HAP-1 (cell line): ENCODE results near the gene BBC3.
A peak's percentile ranks its signal among the peaks of the same experiment; 100 is the strongest.
"Not testable (repeated sequence)": the region's sequence is repeated elsewhere in the genome, so short reads cannot be mapped to it uniquely, and the experiment has no call there.

Experiments
- DNase-seq, 2 experiments: peaks; one replicate each; pipeline ENCODE4 v3.0.0-alpha.2; 2016 to 2020; ENCODE audit warnings: low spot score in 2 of 2
- H3K27me3 ChIP-seq: fragments of 250-450 bp; sonication (Bioruptor Pico); 2 replicates; pipeline ENCODE4 v1.5.1; 2020; ENCODE audit warnings: low read depth, mild to moderate bottlenecking, moderate library complexity
- H3K36me3 ChIP-seq: fragments of 250-450 bp; sonication (Bioruptor Pico); replicated peaks from 2 replicates; pipeline ENCODE4 v1.5.1; 2020; ENCODE audit warnings: mild to moderate bottlenecking
- H3K4me1 ChIP-seq: fragments of 250-450 bp; sonication (Bioruptor Pico); 2 replicates; pipeline ENCODE4 v1.5.1; 2020; ENCODE audit warnings: mild to moderate bottlenecking
- H3K4me3 ChIP-seq: fragments of 250-450 bp; sonication (Bioruptor Pico); 2 replicates; pipeline ENCODE4 v1.5.1; 2020; ENCODE audit warnings: mild to moderate bottlenecking, moderate library complexity
- H3K9me3 ChIP-seq: fragments of 250-450 bp; sonication (Bioruptor Pico); 2 replicates; pipeline ENCODE4 v1.5.1; 2020; ENCODE audit warnings: mild to moderate bottlenecking, moderate library complexity
- in situ Hi-C: fragments of 300-500 bp; cut with MboI; formaldehyde crosslinking; loops from 3 replicates; pipeline ENCODE4 v1.14.3; 2020; ENCODE audit warnings: low sequenced_read_pairs, inconsistent platforms, mixed read lengths

The BBC3 gene, protein sequence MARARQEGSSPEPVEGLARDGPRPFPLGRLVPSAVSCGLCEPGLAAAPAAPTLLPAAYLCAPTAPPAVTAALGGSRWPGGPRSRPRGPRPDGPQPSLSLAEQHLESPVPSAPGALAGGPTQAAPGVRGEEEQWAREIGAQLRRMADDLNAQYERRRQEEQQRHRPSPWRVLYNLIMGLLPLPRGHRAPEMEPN

DNA sequence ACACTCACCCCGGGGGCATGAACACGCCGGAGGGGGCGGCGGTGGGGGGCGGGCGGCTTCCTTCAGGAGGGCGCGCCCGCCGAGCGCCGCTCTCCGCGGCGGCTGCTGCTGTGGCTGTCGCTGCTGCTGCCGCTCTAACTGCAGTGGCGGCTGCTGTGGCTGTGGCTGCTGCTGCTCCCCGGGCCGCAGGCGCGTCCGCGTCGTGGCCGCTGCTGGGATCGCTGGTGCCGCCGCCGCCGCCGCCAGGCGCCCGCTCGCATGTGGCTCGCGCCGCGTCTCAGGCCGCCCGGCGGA lies at the start of gene BBC3:
BBC3 (minus strand) TSS at position 279 of the 294 bp plus-strand sequence. CDS start 2,768 bp downstream, outside the sequence.
- no peaks in the 10 kb centered on the region for H3K27me3 ChIP-seq
- no peaks in the 10 kb centered on the region for H3K9me3 ChIP-seq
- peaks cover 26% of the 10 kb centered on the region for H3K4me1 ChIP-seq
- H3K4me3 ChIP-seq = peak within 1 kb of the TSS; percentile 83
- no peaks in the 10 kb centered on the region for H3K36me3 ChIP-seq
- in situ Hi-C loops = no loop called here
- no peak for DNase-seq

- no peak overlapping the region for H3K4me3 ChIP-seq
- H3K36me3 ChIP-seq = peaks cover 4% of the 10 kb centered on the region; the same call in 1 of the 2 replicates
- DNase-seq = peak in 1 of 2 experiments; percentile 78
- in situ Hi-C loops = no loop called here
- no peaks in the 10 kb centered on the region for H3K9me3 ChIP-seq
- no peaks in the 10 kb centered on the region for H3K27me3 ChIP-seq
- H3K4me1 ChIP-seq = peaks cover 11% of the 10 kb centered on the region
Measured at GRCh38 chr19:47280183-47280797, 49.3 kb upstream of the BBC3 start.

GRCh38 chr19:47276513-47276912 lies 45.5 kb upstream of the BBC3 start:
- DNase-seq, in situ Hi-C loops: not testable (repeated sequence)
- peaks cover 19% of the 10 kb centered on the region for H3K4me1 ChIP-seq

DNA sequence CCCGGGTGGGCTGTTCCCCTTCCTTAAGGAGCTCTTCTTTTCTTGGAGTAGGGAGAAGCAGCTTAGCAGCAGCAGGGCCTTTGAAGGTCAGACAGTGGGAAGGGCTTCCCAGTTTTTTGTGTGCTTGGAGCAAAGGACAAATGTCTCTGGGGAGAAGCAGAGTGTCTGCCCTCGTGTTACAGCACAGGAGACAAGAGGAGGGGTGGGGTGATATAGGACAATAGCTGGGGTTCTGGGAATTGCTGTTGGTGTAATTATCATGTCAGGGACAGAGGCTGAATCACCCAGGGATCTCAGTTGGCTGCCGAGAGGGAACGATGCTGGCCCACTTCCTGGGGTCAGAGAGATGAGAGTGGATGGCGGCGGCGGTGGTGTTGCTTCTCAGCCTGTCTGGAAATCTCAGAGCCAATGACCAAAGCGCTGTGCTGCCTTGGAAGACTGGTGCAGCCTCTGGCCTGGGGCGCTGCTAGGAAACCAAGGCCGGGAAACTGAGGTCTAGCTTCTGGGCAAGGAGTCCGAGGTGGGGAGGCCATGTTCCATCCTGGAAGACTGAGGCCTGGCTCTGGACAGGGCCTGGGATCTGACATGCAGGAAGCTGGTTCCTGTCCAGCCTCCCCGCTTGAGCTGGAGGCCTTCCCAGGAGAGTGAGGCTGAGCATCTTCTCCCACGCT lies 44.9 kb upstream of the BBC3 start:
- Histone ChIP-seq H3K36me3 (peaks cover 10% of the 10 kb centered on the region), H3K4me3 (peak overlapping the region; percentile 37), H3K4me1 (peaks cover 19% of the 10 kb centered on the region), H3K9me3 (no peaks in the 10 kb centered on the region), H3K27me3 (no peaks in the 10 kb centered on the region)
- DNase-seq = peak; percentile 32 to 62
- in situ Hi-C loops = no loop called here

More at GRCh38 chr19:47276513-47276912, 45.5 kb upstream of the BBC3 start:
- H3K4me3 ChIP-seq, H3K27me3 ChIP-seq, H3K9me3 ChIP-seq, H3K36me3 ChIP-seq: not testable (repeated sequence)

DNA sequence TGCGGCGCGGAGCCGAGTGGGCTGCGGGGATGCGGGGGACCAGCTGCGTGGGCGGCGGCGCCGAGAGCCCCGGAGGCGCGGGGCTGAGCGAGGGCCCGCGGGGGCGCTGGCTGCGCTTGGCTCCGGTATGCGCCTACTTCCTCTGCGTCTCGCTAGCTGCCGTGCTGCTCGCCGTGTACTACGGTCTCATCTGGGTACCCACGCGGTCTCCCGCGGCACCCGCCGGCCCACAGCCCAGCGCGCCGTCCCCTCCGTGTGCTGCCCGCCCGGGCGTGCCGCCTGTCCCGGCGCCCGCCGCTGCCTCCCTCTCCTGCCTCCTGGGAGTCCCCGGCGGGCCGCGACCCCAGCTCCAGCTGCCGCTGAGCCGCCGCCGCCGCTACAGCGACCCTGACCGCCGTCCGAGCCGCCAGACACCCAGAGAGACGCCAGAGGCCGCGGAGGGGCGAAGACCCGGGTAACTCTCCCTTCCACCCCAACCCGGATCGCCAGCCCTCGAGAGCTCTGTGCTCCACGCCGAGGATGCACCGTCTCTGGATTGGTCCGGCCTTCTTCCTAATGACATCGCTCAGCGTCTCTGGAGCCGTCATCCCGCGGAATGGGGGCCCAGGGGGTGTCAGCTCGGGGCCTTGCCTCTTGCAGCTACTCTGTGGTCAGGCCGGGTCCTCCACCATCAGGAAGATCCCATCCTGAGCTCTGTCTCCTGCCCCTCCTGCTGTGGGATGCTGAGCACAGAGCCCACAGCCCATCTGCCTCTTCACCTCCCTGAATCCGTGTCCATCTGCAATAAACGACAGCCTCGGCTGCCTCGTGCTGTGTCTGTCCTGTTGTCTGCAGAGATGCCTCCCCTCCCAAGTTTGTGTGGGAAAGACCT lies 44.1 kb upstream of the BBC3 start:
- H3K27me3 ChIP-seq = no peaks in the 10 kb centered on the region
- peak in 1 of 2 experiments; percentile 57 for DNase-seq
- in situ Hi-C loops = no loop called here
- peaks cover 10% of the 10 kb centered on the region for H3K36me3 ChIP-seq
- peaks cover 19% of the 10 kb centered on the region for H3K4me1 ChIP-seq
- H3K9me3 ChIP-seq = no peaks in the 10 kb centered on the region
- peak overlapping the region; percentile 37 for H3K4me3 ChIP-seq

GRCh38 chr19:47274071-47274890 lies 43.3 kb upstream of the BBC3 start, which contains the start of gene INAFM1:
Gene INAFM1, plus strand, starts transcription at chr19:47274885. Its CDS starts 35 bp downstream, at chr19:47274920.
- in situ Hi-C loops = no loop called here
- peak; percentile 85 to 99 for DNase-seq

GRCh38 chr19:47273313-47274070 lies 42.5 kb upstream of the BBC3 start:
- Histone ChIP-seq H3K4me1 (peaks cover 19% of the 10 kb centered on the region), H3K9me3 (no peaks in the 10 kb centered on the region), H3K27me3 (no peaks in the 10 kb centered on the region), H3K4me3 (peak overlapping the region; percentile 65), H3K36me3 (peaks cover 10% of the 10 kb centered on the region)
- in situ Hi-C loops = no loop called here
- DNase-seq = peak; percentile 94 to 97

More at GRCh38 chr19:47274071-47274890, 43.3 kb upstream of the BBC3 start, which contains the start of gene INAFM1:
- Histone ChIP-seq H3K27me3 (no peaks in the 10 kb centered on the region), H3K36me3 (peaks cover 10% of the 10 kb centered on the region), H3K4me1 (peaks cover 19% of the 10 kb centered on the region), H3K9me3 (no peaks in the 10 kb centered on the region), H3K4me3 (peak within 1 kb of the TSS; percentile 65)

- in situ Hi-C loops = no loop called here
- DNase-seq = peak; percentile 14 to 77
- Histone ChIP-seq H3K36me3 (peaks cover 11% of the 10 kb centered on the region), H3K27me3 (no peaks in the 10 kb centered on the region), H3K9me3 (no peaks in the 10 kb centered on the region), H3K4me1 (peaks cover 19% of the 10 kb centered on the region), H3K4me3 (peak overlapping the region; percentile 65)
Measured at GRCh38 chr19:47272448-47273312, 41.7 kb upstream of the BBC3 start.

DNA sequence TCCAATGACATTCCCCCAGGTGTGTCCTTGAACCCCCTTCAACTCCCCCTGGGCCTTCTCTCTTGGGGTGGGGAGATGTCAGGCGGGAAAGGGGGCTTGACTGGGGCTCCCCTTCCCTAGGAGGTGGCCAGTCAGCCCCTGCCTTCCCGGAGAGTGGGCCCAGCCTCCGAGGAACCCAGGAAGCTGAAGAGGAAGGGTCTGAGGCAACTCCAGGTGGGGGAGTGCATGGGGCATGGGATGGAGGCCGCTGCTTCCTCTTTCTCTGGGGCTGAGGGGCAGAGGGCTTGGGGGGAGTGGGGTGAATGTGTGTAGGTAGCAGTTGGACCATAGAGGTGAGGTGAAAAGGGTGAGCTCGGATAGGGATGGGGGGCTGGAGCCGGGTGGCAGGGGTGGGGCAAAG lies 41.0 kb upstream of the BBC3 start:
- Histone ChIP-seq H3K36me3 (peaks cover 15% of the 10 kb centered on the region), H3K4me1 (peaks cover 19% of the 10 kb centered on the region), H3K9me3 (no peaks in the 10 kb centered on the region), H3K4me3 (no peak overlapping the region), H3K27me3 (no peaks in the 10 kb centered on the region)
- DNase-seq = no peak
- in situ Hi-C loops = no loop called here

DNA sequence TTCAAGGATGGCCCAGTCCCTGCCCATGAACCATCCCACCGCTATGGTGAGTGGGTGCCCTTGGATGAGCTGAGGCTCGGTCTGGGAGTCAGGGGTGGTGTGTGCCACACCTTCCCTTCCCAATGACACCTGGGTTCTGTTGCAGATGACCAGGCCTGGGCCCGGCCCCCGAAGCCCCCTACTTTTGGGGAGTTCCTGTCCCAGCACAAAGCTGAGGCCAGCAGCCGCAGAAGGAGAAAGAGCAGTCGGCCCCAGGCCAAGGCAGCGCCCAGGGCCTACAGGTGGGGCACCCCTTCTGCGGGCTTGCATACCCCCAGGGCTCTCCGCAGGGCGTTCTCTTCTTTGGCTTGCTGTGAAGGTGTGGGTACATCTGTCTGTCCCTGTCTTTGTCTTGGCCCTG lies 39.4 kb upstream of the BBC3 start:
- no peaks in the 10 kb centered on the region for H3K9me3 ChIP-seq
- H3K36me3 ChIP-seq = peaks cover 21% of the 10 kb centered on the region
- peaks cover 9% of the 10 kb centered on the region for H3K4me1 ChIP-seq
- H3K27me3 ChIP-seq = no peaks in the 10 kb centered on the region
- in situ Hi-C loops = no loop called here
- no peak overlapping the region for H3K4me3 ChIP-seq
- no peak for DNase-seq

- no peaks in the 10 kb centered on the region for H3K9me3 ChIP-seq
- in situ Hi-C loops = no loop called here
- H3K36me3 ChIP-seq = peaks cover 29% of the 10 kb centered on the region
- no peak for DNase-seq
- H3K4me1 ChIP-seq = peaks cover 8% of the 10 kb centered on the region
- H3K4me3 ChIP-seq = no peak overlapping the region
- H3K27me3 ChIP-seq = no peaks in the 10 kb centered on the region
Measured at GRCh38 chr19:47269596-47269995, 38.6 kb upstream of the BBC3 start.

- H3K9me3 ChIP-seq = no peaks in the 10 kb centered on the region
- peaks cover 40% of the 10 kb centered on the region for H3K36me3 ChIP-seq
- peaks cover 8% of the 10 kb centered on the region for H3K4me1 ChIP-seq
- H3K4me3 ChIP-seq = no peak overlapping the region
- H3K27me3 ChIP-seq = no peaks in the 10 kb centered on the region
- no peak for DNase-seq
- in situ Hi-C loops = no loop called here
Measured at GRCh38 chr19:47268028-47268427, 37.0 kb upstream of the BBC3 start.
